ENCODE results near the gene TLL2.

Gene TLL2

GRCh38 chr10:96509017-96509641 is 4.6 kb downstream of the TLL2 start:
- TF ChIP-seq, protein P1, sequence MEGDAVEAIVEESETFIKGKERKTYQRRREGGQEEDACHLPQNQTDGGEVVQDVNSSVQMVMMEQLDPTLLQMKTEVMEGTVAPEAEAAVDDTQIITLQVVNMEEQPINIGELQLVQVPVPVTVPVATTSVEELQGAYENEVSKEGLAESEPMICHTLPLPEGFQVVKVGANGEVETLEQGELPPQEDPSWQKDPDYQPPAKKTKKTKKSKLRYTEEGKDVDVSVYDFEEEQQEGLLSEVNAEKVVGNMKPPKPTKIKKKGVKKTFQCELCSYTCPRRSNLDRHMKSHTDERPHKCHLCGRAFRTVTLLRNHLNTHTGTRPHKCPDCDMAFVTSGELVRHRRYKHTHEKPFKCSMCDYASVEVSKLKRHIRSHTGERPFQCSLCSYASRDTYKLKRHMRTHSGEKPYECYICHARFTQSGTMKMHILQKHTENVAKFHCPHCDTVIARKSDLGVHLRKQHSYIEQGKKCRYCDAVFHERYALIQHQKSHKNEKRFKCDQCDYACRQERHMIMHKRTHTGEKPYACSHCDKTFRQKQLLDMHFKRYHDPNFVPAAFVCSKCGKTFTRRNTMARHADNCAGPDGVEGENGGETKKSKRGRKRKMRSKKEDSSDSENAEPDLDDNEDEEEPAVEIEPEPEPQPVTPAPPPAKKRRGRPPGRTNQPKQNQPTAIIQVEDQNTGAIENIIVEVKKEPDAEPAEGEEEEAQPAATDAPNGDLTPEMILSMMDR (IDR thresholded peaks at IDR 0.05; ENCODE audit: control insufficient read depth, insufficient read depth, low read depth, low read length, missing control alignments) = no peak
- H3K4me3 ChIP-seq (ENCODE audit: control insufficient read depth, low read depth, low read length) = no peak overlapping the region
- peak; percentile 83 for DNase-seq (ENCODE audit: low read depth)

- H3K4me3 ChIP-seq (ENCODE audit: control insufficient read depth, low read depth, low read length) = no peak overlapping the region
- no peak for DNase-seq (ENCODE audit: low read depth)
- TF ChIP-seq, protein P1 (IDR thresholded peaks at IDR 0.05; ENCODE audit: control insufficient read depth, insufficient read depth, low read depth, low read length, missing control alignments) = no peak
Measured at GRCh38 chr10:96507044-96507443, 6.7 kb downstream of the TLL2 start.

DNA sequence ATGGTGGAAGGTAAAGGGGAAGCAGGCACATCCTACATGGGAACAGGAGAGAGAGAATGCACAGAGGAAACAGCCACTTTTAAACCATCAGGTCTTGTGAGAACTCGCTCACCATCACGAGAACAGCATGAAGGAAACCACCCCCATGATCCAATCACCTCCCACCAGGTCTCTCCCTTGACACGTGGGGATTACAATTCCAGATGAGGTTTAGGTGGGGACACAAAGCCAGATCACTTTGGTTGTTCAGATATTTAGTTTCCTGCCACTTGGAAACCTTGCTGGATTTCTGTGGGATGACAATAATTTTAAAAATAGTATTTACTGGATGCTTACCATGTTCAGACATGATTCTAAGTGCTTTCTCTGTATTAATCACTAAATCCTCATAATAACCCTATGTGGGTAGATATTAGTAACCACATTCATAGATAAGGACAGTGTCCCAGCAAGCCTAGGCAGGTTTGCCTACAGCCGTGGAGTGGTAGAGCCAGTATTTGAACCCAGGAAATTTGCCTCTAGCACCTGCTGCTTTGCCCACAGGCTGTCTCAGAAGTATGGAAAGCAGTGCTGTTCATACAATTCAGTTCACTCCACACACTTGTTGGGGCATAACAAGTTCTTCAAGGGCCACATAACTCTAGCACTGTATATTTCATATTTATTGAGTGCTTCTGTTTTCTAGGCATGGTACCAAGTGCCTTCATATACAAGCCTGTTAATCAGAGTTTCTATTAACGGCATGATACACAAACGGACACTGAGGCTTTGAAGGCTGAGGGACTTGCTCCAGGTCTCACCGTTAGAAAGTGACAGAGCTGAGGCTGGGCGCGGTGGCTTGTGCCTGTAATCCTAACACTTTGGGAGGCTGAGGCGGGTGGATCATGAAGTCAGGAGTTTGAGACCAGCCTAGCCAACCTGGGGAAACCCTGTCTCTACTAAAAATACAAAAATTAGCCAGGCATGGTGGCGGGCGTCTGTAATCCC is 8.3 kb downstream of the TLL2 start:
- no peak for DNase-seq (ENCODE audit: low read depth)
- TF ChIP-seq, protein P1 (IDR thresholded peaks at IDR 0.05; ENCODE audit: control insufficient read depth, insufficient read depth, low read depth, low read length, missing control alignments) = no peak
- no peak overlapping the region for H3K4me3 ChIP-seq (ENCODE audit: control insufficient read depth, low read depth, low read length)

DNA sequence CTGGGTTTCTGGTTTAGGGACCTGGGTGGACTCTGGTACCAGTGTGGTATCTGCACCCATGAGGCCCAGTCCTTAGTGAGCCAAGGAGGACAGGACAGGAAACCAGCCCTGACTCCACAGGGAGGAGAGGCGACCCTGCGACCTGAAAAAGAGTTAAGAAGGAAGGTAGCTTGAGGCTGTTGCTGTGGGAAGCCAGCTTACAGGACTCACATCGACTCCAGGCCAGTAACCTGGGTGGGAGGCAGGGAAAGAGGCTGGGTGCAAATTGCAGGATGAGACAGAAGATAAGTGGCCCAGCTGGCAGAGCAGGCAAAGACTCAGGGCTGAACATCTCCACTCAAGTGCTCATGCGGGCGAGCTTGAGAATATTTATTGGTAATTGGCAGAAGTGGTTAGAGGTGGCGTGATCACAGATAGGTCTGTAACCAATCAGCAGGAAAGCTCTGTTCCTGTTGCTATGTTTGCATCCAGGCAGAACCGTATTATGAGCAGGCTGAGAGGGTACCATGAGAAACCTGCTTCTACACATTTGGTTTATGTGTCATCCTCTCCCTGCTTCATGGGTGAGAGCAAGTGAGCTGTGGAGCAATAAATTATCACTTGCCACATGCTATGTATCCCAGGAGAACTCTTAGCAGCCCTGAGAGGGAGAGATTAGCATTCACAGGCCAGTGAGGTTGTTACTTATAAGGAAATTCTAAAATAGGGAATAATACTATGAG is 11.0 kb downstream of the TLL2 start:
- no peak for DNase-seq (ENCODE audit: low read depth)
- TF ChIP-seq, protein P1 (IDR thresholded peaks at IDR 0.05; ENCODE audit: control insufficient read depth, insufficient read depth, low read depth, low read length, missing control alignments) = no peak
- H3K4me3 ChIP-seq (ENCODE audit: control insufficient read depth, low read depth, low read length) = no peak overlapping the region

GRCh38 chr10:96501985-96502384 is 11.7 kb downstream of the TLL2 start:
- TF ChIP-seq, protein P1 (IDR thresholded peaks at IDR 0.05; ENCODE audit: control insufficient read depth, insufficient read depth, low read depth, low read length, missing control alignments) = no peak
- no peak overlapping the region for H3K4me3 ChIP-seq (ENCODE audit: control insufficient read depth, low read depth, low read length)
- DNase-seq (ENCODE audit: low read depth) = no peak

DNA sequence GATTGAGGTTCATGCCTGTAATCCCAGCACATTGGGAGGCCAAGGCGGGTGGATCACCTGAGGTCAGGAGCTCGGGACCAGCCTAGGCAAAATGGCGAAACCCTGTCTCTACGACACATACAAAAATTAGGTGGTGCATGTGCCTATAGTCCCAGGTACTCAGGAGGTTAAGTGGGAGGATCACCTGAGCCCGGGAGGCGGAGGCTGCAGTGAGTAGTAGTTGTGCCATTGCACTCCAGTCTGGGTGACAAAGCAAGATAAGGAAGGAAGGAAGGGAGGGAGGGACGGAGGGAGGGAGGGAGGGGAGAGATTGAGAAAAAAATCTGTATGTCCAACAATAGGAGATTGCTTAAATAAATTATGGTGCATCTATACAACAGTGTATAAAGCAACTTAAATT is 13.2 kb downstream of the TLL2 start:
- H3K4me3 ChIP-seq (ENCODE audit: control insufficient read depth, low read depth, low read length) = no peak overlapping the region
- no peak for DNase-seq (ENCODE audit: low read depth)
- TF ChIP-seq, protein P1 (IDR thresholded peaks at IDR 0.05; ENCODE audit: control insufficient read depth, insufficient read depth, low read depth, low read length, missing control alignments) = no peak

All from AG09309 (cell line).